Neural cell (in vitro differentiated cells): Measurements from ENCODE around the gene POLR3E.

ENCODE experiments used
- POLR2AphosphoS5 ChIP-seq: IDR thresholded peaks from 2 replicates; pipeline ENCODE4 v1.6.1; 2012
- RAD21 ChIP-seq: fragments of 450-650 bp; conservative IDR thresholded peaks from 2 replicates; pipeline ENCODE4 v1.6.1; 2014; ENCODE audit warnings: antibody characterized with exemption, mild to moderate bottlenecking, moderate library complexity
- TAF1 ChIP-seq: IDR thresholded peaks from 2 replicates; pipeline ENCODE4 v1.6.1; 2012; ENCODE audit warnings: low read depth
- TF ChIP-seq, protein P1 (sequence below): fragments of 450-650 bp; IDR thresholded peaks from 2 replicates; pipeline ENCODE4 v1.5.1; 2014; ENCODE audit warnings: antibody characterized with exemption, mild to moderate bottlenecking, moderate library complexity; ENCODE audit not compliant: poor library complexity, severe bottlenecking

- TF ChIP-seq TAF1: no peak
- TF ChIP-seq, protein P1, sequence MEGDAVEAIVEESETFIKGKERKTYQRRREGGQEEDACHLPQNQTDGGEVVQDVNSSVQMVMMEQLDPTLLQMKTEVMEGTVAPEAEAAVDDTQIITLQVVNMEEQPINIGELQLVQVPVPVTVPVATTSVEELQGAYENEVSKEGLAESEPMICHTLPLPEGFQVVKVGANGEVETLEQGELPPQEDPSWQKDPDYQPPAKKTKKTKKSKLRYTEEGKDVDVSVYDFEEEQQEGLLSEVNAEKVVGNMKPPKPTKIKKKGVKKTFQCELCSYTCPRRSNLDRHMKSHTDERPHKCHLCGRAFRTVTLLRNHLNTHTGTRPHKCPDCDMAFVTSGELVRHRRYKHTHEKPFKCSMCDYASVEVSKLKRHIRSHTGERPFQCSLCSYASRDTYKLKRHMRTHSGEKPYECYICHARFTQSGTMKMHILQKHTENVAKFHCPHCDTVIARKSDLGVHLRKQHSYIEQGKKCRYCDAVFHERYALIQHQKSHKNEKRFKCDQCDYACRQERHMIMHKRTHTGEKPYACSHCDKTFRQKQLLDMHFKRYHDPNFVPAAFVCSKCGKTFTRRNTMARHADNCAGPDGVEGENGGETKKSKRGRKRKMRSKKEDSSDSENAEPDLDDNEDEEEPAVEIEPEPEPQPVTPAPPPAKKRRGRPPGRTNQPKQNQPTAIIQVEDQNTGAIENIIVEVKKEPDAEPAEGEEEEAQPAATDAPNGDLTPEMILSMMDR: no peak
- TF ChIP-seq RAD21: no peak
- TF ChIP-seq POLR2AphosphoS5: no peak
These were observed 24.1 kb upstream of the POLR3E start for GRCh38 chr16:22272870-22273650.
